H1 (cell line): ENCODE measurements around the gene UNK. TPM values are rescaled to one million over a fixed set of nuclear protein-coding genes. Genes with fewer than 3 reads are reported as not detected.

ENCODE experiments used
- CTCF ChIA-PET: fragments of 300-600 bp; sonication (Branson Sonifier 250); formaldehyde crosslinking; loops from one replicate; lab custom pipeline; 2021; ENCODE audit not compliant: partially characterized antibody; lab: Charles Lee
- POLR2A ChIA-PET: fragments of 300-600 bp; sonication (Branson Sonifier 250); formaldehyde crosslinking; loops from one replicate; lab custom pipeline; 2021; ENCODE audit warnings: inconsistent platforms; ENCODE audit not compliant: partially characterized antibody; lab: Charles Lee
- DNase-seq, 2 experiments: peaks; one replicate each; pipeline versions ENCODE4 v3.0.0 to v3.0.0-alpha.2; 2010 to 2022; ENCODE audit warnings: low spot score in 2 of 2, low read depth in 1 of 2, mixed read lengths in 1 of 2
- FAIRE-seq: peaks from 2 replicates; lab custom pipeline; 2011; peaks lifted over from hg19 to GRCh38; lab: Jason Lieb, UNC
- H2AFZ ChIP-seq: 2 replicates; pipeline ENCODE4 v1.8.1; 2012; ENCODE audit warnings: low read length, inconsistent platforms
- H2AK5ac ChIP-seq: 2 replicates; pipeline ENCODE4 v1.6.1; 2013; ENCODE audit warnings: low read depth, low read length
- H2BK120ac ChIP-seq: replicated peaks from 2 replicates; pipeline ENCODE3; 2013; ENCODE audit warnings: low read depth, low read length, inconsistent platforms
- H2BK12ac ChIP-seq: 2 replicates; pipeline ENCODE4 v1.6.1; 2013; ENCODE audit warnings: low read depth, low read length
- H2BK15ac ChIP-seq: 2 replicates; pipeline ENCODE4 v1.6.1; 2013; ENCODE audit warnings: low read length
- H2BK20ac ChIP-seq: 2 replicates; pipeline ENCODE4 v1.6.1; 2013; ENCODE audit warnings: low read length
- H2BK5ac ChIP-seq: 2 replicates; pipeline ENCODE4 v1.6.1; 2013; ENCODE audit warnings: low read depth, low read length
- H3K14ac ChIP-seq: 2 replicates; pipeline ENCODE4 v1.6.1; 2013; ENCODE audit warnings: inconsistent platforms; ENCODE audit not compliant: insufficient read length
- H3K18ac ChIP-seq: 2 replicates; pipeline ENCODE4 v1.6.1; 2013; ENCODE audit warnings: low read length; ENCODE audit errors: extremely low read depth
- H3K23ac ChIP-seq: 2 replicates; pipeline ENCODE4 v1.6.1; 2013; ENCODE audit warnings: inconsistent platforms; ENCODE audit not compliant: insufficient read length
- H3K23me2 ChIP-seq: 2 replicates; pipeline ENCODE4 v1.6.1; 2013; ENCODE audit warnings: low read depth, low read length
- H3K27ac ChIP-seq: 2 replicates; pipeline ENCODE4 v1.6.1; 2011; ENCODE audit warnings: low read depth, low read length, inconsistent platforms
- H3K27me3 ChIP-seq, 4 experiments: replicated peaks in 1 of 4; 1 replicate in 1 of 4; 2 replicates in 3 of 4; pipeline versions ENCODE4 v1.6.1 to v1.8.1; 2011 to 2013; ENCODE audit warnings: low read length in 3 of 4, mild to moderate bottlenecking in 3 of 4, inconsistent platforms in 2 of 4, mixed read lengths in 2 of 4, moderate library complexity in 1 of 4; ENCODE audit not compliant: control insufficient read depth in 3 of 4, insufficient read depth in 3 of 4; ENCODE audit errors: extremely low read depth in 1 of 4
- H3K36me3 ChIP-seq, 4 experiments: 2 replicates each; pipeline versions ENCODE4 v1.6.1 to v1.8.1; 2011 to 2013; ENCODE audit warnings: mild to moderate bottlenecking in 4 of 4, low read length in 3 of 4, moderate library complexity in 2 of 4, control low read depth in 1 of 4, inconsistent platforms in 1 of 4; ENCODE audit not compliant: insufficient read depth in 4 of 4, control insufficient read depth in 2 of 4
- H3K4ac ChIP-seq: replicated peaks from 2 replicates; pipeline ENCODE3; 2013; ENCODE audit warnings: low read length, low read depth, mixed read lengths, inconsistent platforms; ENCODE audit not compliant: insufficient read length
- H3K4me1 ChIP-seq, 4 experiments: replicated peaks in 1 of 4; 1 replicate in 1 of 4; 2 replicates in 3 of 4; pipeline versions ENCODE4 v1.6.1 to v1.8.1; 2011 to 2013; ENCODE audit warnings: low read length in 3 of 4, inconsistent platforms in 2 of 4, mixed read lengths in 1 of 4; ENCODE audit not compliant: insufficient read depth in 4 of 4, control insufficient read depth in 3 of 4
- H3K4me2 ChIP-seq, 2 experiments: 2 replicates each; pipeline versions ENCODE4 v1.6.1 to v1.8.1; 2011 to 2013; ENCODE audit warnings: low read depth in 2 of 2, low read length in 2 of 2, control low read depth in 1 of 2, inconsistent platforms in 1 of 2, mild to moderate bottlenecking in 1 of 2; ENCODE audit not compliant: insufficient read depth in 1 of 2
- H3K4me3 ChIP-seq, 4 experiments: fragments of 200-600, 300-600 bp in 1 of 4; sonication (generic), shearing (Covaris generic), sonication (Bioruptor Twin) in 1 of 4; 2 replicates each; pipeline versions ENCODE4 v1.5.1 to v1.8.1; 2011 to 2016; ENCODE audit warnings: low read length in 4 of 4, low read depth in 3 of 4, control low read depth in 2 of 4, inconsistent platforms in 2 of 4, mild to moderate bottlenecking in 2 of 4, mixed read lengths in 1 of 4, moderate library complexity in 1 of 4; ENCODE audit not compliant: insufficient read depth in 2 of 4; ENCODE audit errors: extremely low read depth in 1 of 4
- H3K56ac ChIP-seq: replicated peaks from 2 replicates; pipeline ENCODE3; 2013; ENCODE audit warnings: low read depth, mild to moderate bottlenecking, mixed read lengths, low read length, inconsistent platforms; ENCODE audit not compliant: insufficient read length
- H3K79me1 ChIP-seq: 2 replicates; pipeline ENCODE4 v1.6.1; 2013; ENCODE audit warnings: low read depth, low read length, control low read depth
- H3K79me2 ChIP-seq, 2 experiments: 2 replicates each; pipeline versions ENCODE4 v1.6.1 to v1.8.1; 2012 to 2013; ENCODE audit warnings: low read length in 2 of 2, mild to moderate bottlenecking in 2 of 2, inconsistent platforms in 1 of 2; ENCODE audit not compliant: insufficient read depth in 2 of 2, control insufficient read depth in 1 of 2
- H3K9ac ChIP-seq, 4 experiments: replicated peaks in 1 of 4; 1 replicate in 1 of 4; 2 replicates in 3 of 4; pipeline versions ENCODE4 v1.6.1 to v1.8.1; 2011 to 2013; ENCODE audit warnings: low read depth in 3 of 4, low read length in 3 of 4, control low read depth in 2 of 4, mild to moderate bottlenecking in 2 of 4, moderate library complexity in 2 of 4, inconsistent platforms in 1 of 4; ENCODE audit errors: extremely low read depth in 1 of 4
- H3K9me3 ChIP-seq, 2 experiments: 2 replicates each; pipeline versions ENCODE4 v1.6.1 to v1.8.1; 2012 to 2013; ENCODE audit warnings: mild to moderate bottlenecking in 2 of 2, moderate library complexity in 2 of 2, control low read depth in 1 of 2, inconsistent platforms in 1 of 2, low read depth in 1 of 2, low read length in 1 of 2, mixed read lengths in 1 of 2; ENCODE audit not compliant: insufficient read depth in 2 of 2
- H4K20me1 ChIP-seq, 2 experiments: replicated peaks in 1 of 2; 2 replicates each; pipeline versions ENCODE3 to v1.8.1; 2011 to 2013; ENCODE audit warnings: inconsistent platforms in 2 of 2, low read length in 2 of 2, mild to moderate bottlenecking in 1 of 2; ENCODE audit not compliant: insufficient read depth in 2 of 2, control insufficient read depth in 1 of 2
- H4K5ac ChIP-seq: 2 replicates; pipeline ENCODE4 v1.6.1; 2013; ENCODE audit warnings: low read length, low read depth, mixed read lengths, inconsistent platforms; ENCODE audit not compliant: insufficient read length
- H4K8ac ChIP-seq: 2 replicates; pipeline ENCODE4 v1.8.0; 2013; ENCODE audit warnings: mild to moderate bottlenecking, moderate library complexity, low read length, inconsistent platforms; ENCODE audit not compliant: insufficient read depth; ENCODE audit errors: extremely low read depth
- H4K91ac ChIP-seq: replicated peaks from 2 replicates; pipeline ENCODE3; 2013; ENCODE audit warnings: low read length, mixed read lengths, inconsistent platforms; ENCODE audit not compliant: insufficient read length
- BCL11A ChIP-seq, 2 experiments: IDR thresholded peaks; one replicate each; pipeline ENCODE4 v1.6.1; 2011; ENCODE audit warnings: low read depth in 2 of 2, low read length in 2 of 2, mild to moderate bottlenecking in 2 of 2
- CREB1 ChIP-seq: IDR thresholded peaks from 2 replicates; pipeline ENCODE4 v1.6.1; 2012; ENCODE audit warnings: inconsistent platforms
- JUN ChIP-seq: IDR thresholded peaks from 2 replicates; pipeline ENCODE4 v1.6.1; 2011; ENCODE audit warnings: low read depth, mild to moderate bottlenecking, improper control_type of control experiment, low read length
- KDM1A ChIP-seq: fragments of 200-600, 300-600 bp; sonication (generic); IDR thresholded peaks from 2 replicates; pipeline ENCODE4 v1.7.1; 2016; ENCODE audit warnings: mild to moderate bottlenecking, low read length, borderline replicate concordance
- RAD21 ChIP-seq, 2 experiments: IDR thresholded peaks in 1 of 2; conservative IDR thresholded peaks in 1 of 2; 2 replicates each; pipeline ENCODE4 v1.6.1; 2011; ENCODE audit warnings: low read depth in 2 of 2, low read length in 2 of 2, improper control_type of control experiment in 1 of 2, inconsistent platforms in 1 of 2, mild to moderate bottlenecking in 1 of 2, moderate library complexity in 1 of 2
- RXRA ChIP-seq: IDR thresholded peaks from 2 replicates; pipeline ENCODE4 v1.6.1; 2011; ENCODE audit warnings: low read depth, mild to moderate bottlenecking, low read length, moderate library complexity; ENCODE audit not compliant: insufficient read depth
- TEAD4 ChIP-seq: IDR thresholded peaks from 2 replicates; pipeline ENCODE4 v1.6.1; 2012; ENCODE audit warnings: low read depth, low read length, inconsistent platforms, mixed read lengths
- WGBS, 2 experiments: shearing (Covaris generic) in 1 of 2; methylation state at CpG; one replicate each; pipeline versions ENCODE4 v1.1.6 to v1.1.7; 2013 to 2015; ENCODE audit warnings: low lambda C conversion rate in 2 of 2, mixed read lengths in 2 of 2, inconsistent platforms in 1 of 2, low coverage in 1 of 2, missing lambda C conversion rate in 1 of 2; ENCODE audit not compliant: insufficient replicate concordance in 2 of 2, insufficient coverage in 1 of 2, insufficient read length in 1 of 2; ENCODE audit errors: extremely low coverage in 1 of 2, missing lambda C conversion rate in 1 of 2; 5-methylcytosine and 5-hydroxymethylcytosine counted together
- polyA plus RNA-seq, 7 experiments: library from polyadenylated mRNA; depleted of rRNA in 3 of 7; stranded (reverse) in 5 of 7; unstranded in 2 of 7; fragments of >200 nt in 5 of 7; fragments of 200-250 nt in 2 of 7; gene quantifications; 1 replicate in 5 of 7; 2 replicates in 1 of 7; 4 replicates in 1 of 7; pipeline versions ENCODE4 v1.2.1 to v1.2.3, GENCODE V29; 2011 to 2013; ENCODE audit warnings: missing spikeins in 2 of 7, mixed read lengths in 2 of 7
- total RNA-seq: library from RNA; stranded (reverse); fragmentation: NEBNext Ultra II Directional; extraction: Animal tissue kit (Norgen Biotek cat#: 25700); gene quantifications from 2 replicates; pipeline ENCODE4 v1.2.1, GENCODE V29; 2021
- TF ChIP-seq, protein P1 (sequence below): IDR thresholded peaks from 2 replicates; pipeline ENCODE4 v1.6.1; 2012; ENCODE audit warnings: inconsistent platforms
- TF ChIP-seq, protein P2 (sequence below): IDR thresholded peaks from 2 replicates; pipeline ENCODE4 v1.6.1; 2011; ENCODE audit warnings: low read depth, mild to moderate bottlenecking, low read length; ENCODE audit not compliant: insufficient read depth

Gene UNK
- total and polyA plus RNA-seq, 2 of the 8 experiments (the other 6 are each of a cell fraction or from before 2014, with no cell fraction given), result 24.2 to 33.3 TPM

DNA sequence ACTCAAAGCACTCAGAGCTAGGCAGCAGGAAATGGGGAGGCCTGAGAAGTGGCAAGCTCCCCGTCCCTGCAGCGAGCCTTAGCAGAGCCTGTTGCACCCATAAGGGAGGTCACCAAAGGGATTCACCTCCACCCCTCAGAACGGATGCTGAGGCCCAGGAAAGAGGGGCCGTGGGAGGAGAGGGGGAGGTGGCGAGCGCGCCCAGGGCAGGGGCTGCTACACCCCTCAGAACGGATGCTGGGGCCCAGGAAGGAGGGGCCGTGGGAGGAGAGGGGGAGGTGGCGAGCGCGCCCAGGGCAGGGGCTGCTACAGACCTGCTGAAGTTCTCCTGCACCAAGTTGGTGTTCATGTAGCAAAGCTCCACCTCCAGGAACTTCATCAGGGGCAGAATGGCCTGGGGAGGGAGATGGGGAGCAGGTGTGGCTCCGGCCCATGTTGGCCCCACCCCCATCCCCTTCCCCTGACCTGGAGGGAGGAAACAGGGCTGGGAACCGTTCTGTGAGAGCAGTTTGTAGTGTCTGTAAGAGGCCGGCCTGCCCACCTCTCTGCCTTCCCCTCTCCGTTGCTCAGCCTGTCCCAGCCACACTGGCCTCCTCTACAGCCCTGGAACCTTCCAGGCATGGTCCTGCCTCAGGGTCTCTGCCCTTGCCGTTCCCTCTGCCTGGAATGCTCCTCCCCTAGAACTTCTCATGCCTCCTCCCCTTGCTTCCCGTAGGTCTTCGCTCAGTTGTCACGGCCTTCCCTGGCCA is 48.2 kb downstream of the UNK start:
- peaks cover 0 to 36% (median 24%) of the 10 kb centered on the region in 4 experiments; a peak in 6 of 7 replicates for H3K4me1 ChIP-seq
- peak; percentile 72 for FAIRE-seq
- no peak overlapping the region; the same call in 1 of the 2 replicates for H4K8ac ChIP-seq
- TF ChIP-seq, protein P1, sequence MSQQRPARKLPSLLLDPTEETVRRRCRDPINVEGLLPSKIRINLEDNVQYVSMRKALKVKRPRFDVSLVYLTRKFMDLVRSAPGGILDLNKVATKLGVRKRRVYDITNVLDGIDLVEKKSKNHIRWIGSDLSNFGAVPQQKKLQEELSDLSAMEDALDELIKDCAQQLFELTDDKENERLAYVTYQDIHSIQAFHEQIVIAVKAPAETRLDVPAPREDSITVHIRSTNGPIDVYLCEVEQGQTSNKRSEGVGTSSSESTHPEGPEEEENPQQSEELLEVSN, result no peak
- TF ChIP-seq, protein P2, sequence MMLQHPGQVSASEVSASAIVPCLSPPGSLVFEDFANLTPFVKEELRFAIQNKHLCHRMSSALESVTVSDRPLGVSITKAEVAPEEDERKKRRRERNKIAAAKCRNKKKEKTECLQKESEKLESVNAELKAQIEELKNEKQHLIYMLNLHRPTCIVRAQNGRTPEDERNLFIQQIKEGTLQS, result no peak
- no peak for TF ChIP-seq RAD21 (IDR thresholded peaks at IDR 0.05 in 1 of 2, conservative IDR thresholded peaks at IDR 0.05 in 1 of 2; ENCODE audit: low read depth in 2 of 2, low read length in 2 of 2)
- TF ChIP-seq JUN, result no peak
- peak; percentile 89 for TF ChIP-seq TEAD4
- peak; percentile 81; the same call in 1 of the 2 replicates for TF ChIP-seq KDM1A
- no peak for TF ChIP-seq CREB1
- TF ChIP-seq BCL11A (IDR thresholded peaks at IDR 0.05; ENCODE audit: low read depth in 2 of 2, low read length in 2 of 2), result no peak
- TF ChIP-seq RXRA, result no peak

More for the DNA sequence above, 48.2 kb downstream of the UNK start:
- Histone ChIP-seq H3K36me3 (no peaks in the 10 kb centered on the region), H3K23me2 (no peaks in the 10 kb centered on the region; the same call in 1 of the 2 replicates), H2AFZ (peak overlapping the region; percentile 82), H4K20me1 (no peaks in the 10 kb centered on the region), H2BK20ac (peak overlapping the region; percentile 68; the same call in 1 of the 2 replicates), H4K5ac (peak overlapping the region; percentile 96), H2BK120ac (peak overlapping the region; percentile 81), H3K79me1 (0 out of 2 replicates have a peak, but pooled peaks cover 2% of the 10 kb centered on the region), H3K56ac (peak overlapping the region; percentile 83), H4K91ac (peak overlapping the region; percentile 93), H3K79me2 (no peaks in the 10 kb centered on the region), H3K9me3 (no peaks in the 10 kb centered on the region), H2BK15ac (peak overlapping the region; percentile 65; the same call in 1 of the 2 replicates), H3K27me3 (no peaks in the 10 kb centered on the region), H3K18ac (peak overlapping the region; percentile 93), H3K4me2 (peak overlapping the region; percentile 51 to 57), H3K27ac (no peak overlapping the region; the same call in 1 of the 2 replicates), H2BK5ac (peak overlapping the region; percentile 79; the same call in 1 of the 2 replicates), H3K23ac (no peak overlapping the region), H3K9ac (no peak overlapping the region), H3K14ac (no peak overlapping the region), H2BK12ac (peak overlapping the region; percentile 88; the same call in 1 of the 2 replicates), H3K4ac (peak overlapping the region; percentile 36), H3K4me3 (peak overlapping the region in 3 of 4 experiments; percentile 20 to 49 (median 32); a peak in 6 of 8 replicates), H2AK5ac (no peak overlapping the region)
- CTCF ChIA-PET, result interaction anchor here (1.0 to 21.9 kb wide), 6 partner anchors 12 to 176 kb away, joined by 3 to 563 read pairs (median 5); partner anchors contain the start of genes UNC13D and WBP2
- DNase-seq, result peak in 1 of 2 experiments; percentile 81
- POLR2A ChIA-PET, result interaction anchor here (0.6 to 16.0 kb wide), 10 partner anchors 9 to 131 kb away, joined by 3 to 216 read pairs (median 4); partner anchors contain the start of genes UNC13D and WBP2
- 23% methylated on average over 14 of the region's 20 CpGs; no CpG with 5 or more reads in 1 of the 2 experiments for WGBS, 2 experiments
